ENCODE measurements around the gene MFSD2A.
A peak's percentile ranks its signal among the peaks of the same experiment; 100 is the strongest.

The MFSD2A gene

GRCh38 chr1:39917825-39918224, 37.1 kb upstream of the MFSD2A start:
- Histone ChIP-seq H3K36me3 (ENCODE audit: insufficient read depth, low read length) (no peaks in the 10 kb centered on the region), H3K4me1 (ENCODE audit: insufficient read depth, low read length, severe bottlenecking) (no peaks in the 10 kb centered on the region), H3K27ac (ENCODE audit: low read depth, low read length, poor library complexity, severe bottlenecking) (no peak overlapping the region), H3K27me3 (ENCODE audit: insufficient read depth, low read length) (no peaks in the 10 kb centered on the region; the same call in 1 of the 2 replicates), H3F3A (ENCODE audit: insufficient read depth, low read length) (no peaks in the 10 kb centered on the region), H3K9me3 (ENCODE audit: low read length) (no peaks in the 10 kb centered on the region), H4K20me1 (ENCODE audit: insufficient read depth, low read length) (no peaks in the 10 kb centered on the region), H3K4me2 (ENCODE audit: low read length) (no peak overlapping the region), H3K79me2 (ENCODE audit: insufficient read depth, low read length) (no peaks in the 10 kb centered on the region), H3K9ac (ENCODE audit: low read length) (no peak overlapping the region), H2AFZ (ENCODE audit: low read length) (no peak overlapping the region), H3K9me2 (ENCODE audit: low read depth, low read length) (no peaks in the 10 kb centered on the region), H3K4me3 (ENCODE audit: low read depth, low read length, poor library complexity, severe bottlenecking) (no peak overlapping the region)
- no peak for TF ChIP-seq EZH2 (IDR thresholded peaks at IDR 0.05; ENCODE audit: borderline replicate concordance, low read length)
- TF ChIP-seq, protein P1, sequence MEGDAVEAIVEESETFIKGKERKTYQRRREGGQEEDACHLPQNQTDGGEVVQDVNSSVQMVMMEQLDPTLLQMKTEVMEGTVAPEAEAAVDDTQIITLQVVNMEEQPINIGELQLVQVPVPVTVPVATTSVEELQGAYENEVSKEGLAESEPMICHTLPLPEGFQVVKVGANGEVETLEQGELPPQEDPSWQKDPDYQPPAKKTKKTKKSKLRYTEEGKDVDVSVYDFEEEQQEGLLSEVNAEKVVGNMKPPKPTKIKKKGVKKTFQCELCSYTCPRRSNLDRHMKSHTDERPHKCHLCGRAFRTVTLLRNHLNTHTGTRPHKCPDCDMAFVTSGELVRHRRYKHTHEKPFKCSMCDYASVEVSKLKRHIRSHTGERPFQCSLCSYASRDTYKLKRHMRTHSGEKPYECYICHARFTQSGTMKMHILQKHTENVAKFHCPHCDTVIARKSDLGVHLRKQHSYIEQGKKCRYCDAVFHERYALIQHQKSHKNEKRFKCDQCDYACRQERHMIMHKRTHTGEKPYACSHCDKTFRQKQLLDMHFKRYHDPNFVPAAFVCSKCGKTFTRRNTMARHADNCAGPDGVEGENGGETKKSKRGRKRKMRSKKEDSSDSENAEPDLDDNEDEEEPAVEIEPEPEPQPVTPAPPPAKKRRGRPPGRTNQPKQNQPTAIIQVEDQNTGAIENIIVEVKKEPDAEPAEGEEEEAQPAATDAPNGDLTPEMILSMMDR (IDR thresholded peaks at IDR 0.05; ENCODE audit: low read length): no peak

DNA sequence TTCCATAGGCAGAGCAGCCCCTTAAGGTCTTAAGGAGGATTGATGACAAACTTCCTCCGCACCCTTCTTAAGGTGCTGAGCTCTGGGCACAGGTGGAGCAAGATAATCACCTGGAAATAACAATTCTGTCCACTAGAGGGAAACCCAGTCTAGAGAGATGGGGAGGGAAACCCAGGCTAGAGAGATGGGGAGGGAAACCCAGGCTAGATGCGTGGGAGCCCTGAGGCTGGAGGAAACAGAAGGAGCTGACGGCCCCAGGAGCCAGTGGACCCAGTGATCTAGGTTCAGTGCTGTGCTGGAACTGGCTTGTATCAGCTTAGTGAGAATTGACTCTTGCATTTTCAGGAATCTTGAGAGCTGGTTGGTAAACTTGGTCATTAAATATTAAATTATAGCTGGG, 35.4 kb upstream of the MFSD2A start:
- Histone ChIP-seq H4K20me1 (ENCODE audit: insufficient read depth, low read length) (no peaks in the 10 kb centered on the region), H3K79me2 (ENCODE audit: insufficient read depth, low read length) (no peaks in the 10 kb centered on the region), H3K4me1 (ENCODE audit: insufficient read depth, low read length, severe bottlenecking) (no peaks in the 10 kb centered on the region), H3K4me2 (ENCODE audit: low read length) (no peak overlapping the region), H3K9ac (ENCODE audit: low read length) (no peak overlapping the region), H3K4me3 (ENCODE audit: low read depth, low read length, poor library complexity, severe bottlenecking) (no peak overlapping the region), H3K9me2 (ENCODE audit: low read depth, low read length) (no peaks in the 10 kb centered on the region), H3K36me3 (ENCODE audit: insufficient read depth, low read length) (no peaks in the 10 kb centered on the region), H3F3A (ENCODE audit: insufficient read depth, low read length) (no peaks in the 10 kb centered on the region), H3K27ac (ENCODE audit: low read depth, low read length, poor library complexity, severe bottlenecking) (no peak overlapping the region), H2AFZ (ENCODE audit: low read length) (no peak overlapping the region), H3K27me3 (ENCODE audit: insufficient read depth, low read length) (no peaks in the 10 kb centered on the region; the same call in 1 of the 2 replicates), H3K9me3 (ENCODE audit: low read length) (no peaks in the 10 kb centered on the region)
- TF ChIP-seq EZH2 (IDR thresholded peaks at IDR 0.05; ENCODE audit: borderline replicate concordance, low read length): no peak
- TF ChIP-seq, protein P1 (IDR thresholded peaks at IDR 0.05; ENCODE audit: low read length): peak; percentile 76

- Histone ChIP-seq H3K9me3 (ENCODE audit: low read length) (no peaks in the 10 kb centered on the region), H3K79me2 (ENCODE audit: insufficient read depth, low read length) (no peaks in the 10 kb centered on the region), H3K9me2 (ENCODE audit: low read depth, low read length) (no peaks in the 10 kb centered on the region), H4K20me1 (ENCODE audit: insufficient read depth, low read length) (no peaks in the 10 kb centered on the region), H3K4me1 (ENCODE audit: insufficient read depth, low read length, severe bottlenecking) (no peaks in the 10 kb centered on the region), H3K27me3 (ENCODE audit: insufficient read depth, low read length) (peaks cover 4% of the 10 kb centered on the region; the same call in 1 of the 2 replicates), H2AFZ (ENCODE audit: low read length) (no peak overlapping the region), H3K27ac (ENCODE audit: low read depth, low read length, poor library complexity, severe bottlenecking) (no peak overlapping the region), H3F3A (ENCODE audit: insufficient read depth, low read length) (no peaks in the 10 kb centered on the region), H3K4me3 (ENCODE audit: low read depth, low read length, poor library complexity, severe bottlenecking) (no peak overlapping the region), H3K9ac (ENCODE audit: low read length) (no peak overlapping the region), H3K36me3 (ENCODE audit: insufficient read depth, low read length) (no peaks in the 10 kb centered on the region), H3K4me2 (ENCODE audit: low read length) (no peak overlapping the region)
- no peak for TF ChIP-seq EZH2 (IDR thresholded peaks at IDR 0.05; ENCODE audit: borderline replicate concordance, low read length)
- TF ChIP-seq, protein P1 (IDR thresholded peaks at IDR 0.05; ENCODE audit: low read length): no peak
Measured at GRCh38 chr1:39922251-39922688, 32.7 kb upstream of the MFSD2A start.

Measured in OCI-LY1 (cell line).